CD4-positive, alpha-beta T cell treated with Interleukin-15 for 4 hours (primary cell): ENCODE data around the gene MMD.
"Not testable (repeated sequence)": the region's sequence is repeated elsewhere in the genome, so short reads cannot be mapped to it uniquely, and the experiment has no call there.

Experiments used
- DNase-seq: peaks from one replicate; pipeline ENCODE4 v3.0.0-alpha.2; 2020; ENCODE audit warnings: low spot score

The MMD gene

GRCh38 chr17:55443904-55444303, 22.3 kb upstream of the MMD start:
- DNase-seq, result no peak

- DNase-seq, result no peak
Measured at GRCh38 chr17:55442953-55443683, 21.5 kb upstream of the MMD start.

GRCh38 chr17:55442462-55442861, 20.8 kb upstream of the MMD start:
- DNase-seq, result no peak

- no peak for DNase-seq
Measured at GRCh38 chr17:55441544-55441943, 19.9 kb upstream of the MMD start.

- no peak for DNase-seq
Measured at GRCh38 chr17:55440391-55440790, 18.8 kb upstream of the MMD start.

- no peak for DNase-seq
Measured at GRCh38 chr17:55437159-55437605, 15.5 kb upstream of the MMD start.

- no peak for DNase-seq
Measured at GRCh38 chr17:55436224-55437158, 14.9 kb upstream of the MMD start.

- no peak for DNase-seq
Measured at GRCh38 chr17:55435408-55435807, 13.8 kb upstream of the MMD start.

GRCh38 chr17:55434721-55435120, 13.1 kb upstream of the MMD start:
- DNase-seq, result no peak

- no peak for DNase-seq
Measured at GRCh38 chr17:55433629-55434422, 12.2 kb upstream of the MMD start.

GRCh38 chr17:55433029-55433628, 11.5 kb upstream of the MMD start:
- DNase-seq, result peak; percentile 14

GRCh38 chr17:55432358-55433028, 10.9 kb upstream of the MMD start:
- no peak for DNase-seq

GRCh38 chr17:55431914-55432313, 10.3 kb upstream of the MMD start:
- not testable (repeated sequence) for DNase-seq

GRCh38 chr17:55430541-55431288, 9.1 kb upstream of the MMD start:
- DNase-seq, result no peak

GRCh38 chr17:55427587-55427882, 5.9 kb upstream of the MMD start:
- no peak for DNase-seq

GRCh38 chr17:55426851-55427586, 5.4 kb upstream of the MMD start:
- DNase-seq, result no peak

- no peak for DNase-seq
Measured at GRCh38 chr17:55424893-55425540, 3.4 kb upstream of the MMD start.

- DNase-seq, result no peak
Measured at GRCh38 chr17:55423535-55423934, 1.9 kb upstream of the MMD start.

GRCh38 chr17:55422828-55423164, 1.2 kb upstream of the MMD start:
- not testable (repeated sequence) for DNase-seq

GRCh38 chr17:55420776-55421178, 858 bp downstream of the MMD start:
- DNase-seq, result peak; percentile 23
